Measurements from ENCODE around the gene PRTFDC1.

DNA sequence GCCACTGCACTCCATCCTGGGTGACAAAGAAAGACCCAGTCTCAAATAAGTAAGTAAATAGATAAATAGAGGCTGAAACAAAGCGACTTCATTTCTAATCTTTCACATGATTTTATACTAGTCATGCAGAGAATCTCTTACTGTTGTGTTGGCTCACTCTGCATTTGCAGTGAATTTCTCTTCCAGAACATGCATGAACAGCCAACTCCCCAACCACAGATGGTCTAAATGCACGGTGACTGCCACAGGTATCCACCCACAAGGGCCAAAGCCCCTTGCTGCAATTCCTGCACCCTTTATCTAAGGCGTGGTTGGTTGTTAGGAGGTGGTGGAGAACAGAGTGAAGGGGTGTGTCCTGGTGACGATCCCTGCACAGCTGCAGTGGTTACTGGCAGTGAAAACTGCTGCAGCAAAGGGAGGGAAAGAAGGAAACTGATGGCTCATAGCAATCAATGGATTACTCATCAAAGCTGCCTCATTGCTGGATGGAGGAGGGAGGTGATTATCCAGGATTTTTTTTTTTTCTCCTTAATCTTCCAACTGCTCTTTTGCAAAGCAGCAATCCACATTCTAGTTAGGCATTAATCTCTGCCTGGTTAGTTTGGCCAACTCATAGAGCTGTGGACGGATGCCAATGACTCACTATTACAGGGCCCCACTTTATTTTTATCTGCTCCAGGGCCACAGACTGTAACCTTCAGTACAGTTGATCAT, 50.6 kb downstream of the PRTFDC1 start:
- TF ChIP-seq CTCF (conservative IDR thresholded peaks at IDR 0.05 in 1 of 2, IDR thresholded peaks at IDR 0.05 in 1 of 2; ENCODE audit: low read depth in 1 of 2, low read length in 2 of 2) = no peak
- TF ChIP-seq EZH2 (IDR thresholded peaks at IDR 0.05; ENCODE audit: low read length, missing control alignments) = no peak
